IMR-90 (cell line): ENCODE measurements around the gene GPR152.

Source experiments
- BHLHE40 ChIP-seq: fragments of 150-350 bp; IDR thresholded peaks from 2 replicates; pipeline ENCODE4 v1.6.1; 2016; ENCODE audit warnings: mild to moderate bottlenecking, low read depth, low read length
- CTCF ChIP-seq: conservative IDR thresholded peaks from 2 replicates; pipeline ENCODE4 v1.5.1; 2012; ENCODE audit warnings: mild to moderate bottlenecking, low read depth, low read length, improper control_type of control experiment
- MAZ ChIP-seq: IDR thresholded peaks from 2 replicates; pipeline ENCODE4 v1.6.1; 2012; ENCODE audit warnings: low read depth, mild to moderate bottlenecking, low read length, improper control_type of control experiment, moderate library complexity, borderline replicate concordance
- MXI1 ChIP-seq: IDR thresholded peaks from 2 replicates; pipeline ENCODE4 v1.6.1; 2012; ENCODE audit warnings: low read depth, mild to moderate bottlenecking, low read length, moderate library complexity, borderline replicate concordance
- POLR2A ChIP-seq: IDR thresholded peaks from 2 replicates; pipeline ENCODE4 v1.6.1; 2012; ENCODE audit warnings: mild to moderate bottlenecking, low read depth, low read length
- RCOR1 ChIP-seq: IDR thresholded peaks from 2 replicates; pipeline ENCODE4 v1.6.1; 2012; ENCODE audit warnings: mild to moderate bottlenecking, low read length, improper control_type of control experiment; ENCODE audit not compliant: insufficient replicate concordance
- SMC3 ChIP-seq: fragments of 150-350 bp; IDR thresholded peaks from 2 replicates; pipeline ENCODE4 v1.6.1; 2016; ENCODE audit warnings: low read depth, mild to moderate bottlenecking, antibody characterized with exemption, low read length, moderate library complexity
- USF2 ChIP-seq: fragments of 150-350 bp; IDR thresholded peaks from 2 replicates; pipeline ENCODE4 v1.6.1; 2017; ENCODE audit warnings: mild to moderate bottlenecking, antibody characterized with exemption, low read length, low read depth

- TF ChIP-seq CTCF (no peak), SMC3 (no peak), POLR2A (no peak), BHLHE40 (no peak), RCOR1 (no peak), MAZ (no peak), USF2 (no peak), MXI1 (no peak)
Observed at GRCh38 chr11:67501854-67502253, 49.3 kb upstream of the GPR152 start.
